Ascending aorta (tissue), 2 donors: ENCODE measurements around the gene INPP5A. TPM values are rescaled to one million over a fixed set of nuclear protein-coding genes. Genes with fewer than 3 reads are reported as not detected.

ENCODE experiments used
- DNase-seq, 2 donors: peaks; one replicate each; pipeline ENCODE4 v3.0.0-alpha.2; 2019; ENCODE audit warnings: low spot score in 2 of 2
- H3K27ac ChIP-seq, 2 donors: fragments of 200-600 bp; sonication (generic); one replicate each; pipeline ENCODE4 v1.5.1; 2016 to 2017; ENCODE audit warnings: mild to moderate bottlenecking in 1 of 2
- H3K27me3 ChIP-seq: fragments of 200-600 bp; sonication (generic); one replicate; pipeline ENCODE4 v1.5.1; 2017
- H3K36me3 ChIP-seq, 2 donors: fragments of 200-600 bp; sonication (generic); one replicate each; pipeline ENCODE4 v1.5.1; 2016
- H3K4me1 ChIP-seq, 2 donors: fragments of 200-600 bp; sonication (generic); one replicate each; pipeline ENCODE4 v1.5.1; 2016 to 2017; ENCODE audit warnings: mild to moderate bottlenecking in 1 of 2
- H3K4me3 ChIP-seq, 2 donors: fragments of 200-600 bp; sonication (generic); one replicate each; pipeline ENCODE4 v1.5.1; 2016 to 2017; ENCODE audit warnings: mild to moderate bottlenecking in 1 of 2
- H3K9me3 ChIP-seq, 2 donors: fragments of 200-600 bp; sonication (generic); one replicate each; pipeline ENCODE4 v1.5.1; 2016
- intact Hi-C: fragments of 100-400 bp; cut with DNase I; formaldehyde crosslinking; loops from one replicate; pipeline ENCODE4 v1.15.1; 2023
- total RNA-seq: library from RNA; depleted of rRNA; stranded (reverse); fragments of >200 nt; gene quantifications from one replicate; pipeline ENCODE4 v1.1.0, GENCODE V29; 2016
- TF ChIP-seq, protein P1 (sequence below), 3 experiments: fragments of 200-600 bp in 2 of 3; fragments of 450-650 bp in 1 of 3; sonication (generic) in 2 of 3; IDR thresholded peaks; one replicate each; pipeline ENCODE4 v1.5.1; 2016 to 2019; ENCODE audit warnings: antibody characterized with exemption in 3 of 3, mild to moderate bottlenecking in 1 of 3, moderate library complexity in 1 of 3

INPP5A gene
- total RNA-seq, 1 donor from 2014 or later, result 81.2 TPM

DNA sequence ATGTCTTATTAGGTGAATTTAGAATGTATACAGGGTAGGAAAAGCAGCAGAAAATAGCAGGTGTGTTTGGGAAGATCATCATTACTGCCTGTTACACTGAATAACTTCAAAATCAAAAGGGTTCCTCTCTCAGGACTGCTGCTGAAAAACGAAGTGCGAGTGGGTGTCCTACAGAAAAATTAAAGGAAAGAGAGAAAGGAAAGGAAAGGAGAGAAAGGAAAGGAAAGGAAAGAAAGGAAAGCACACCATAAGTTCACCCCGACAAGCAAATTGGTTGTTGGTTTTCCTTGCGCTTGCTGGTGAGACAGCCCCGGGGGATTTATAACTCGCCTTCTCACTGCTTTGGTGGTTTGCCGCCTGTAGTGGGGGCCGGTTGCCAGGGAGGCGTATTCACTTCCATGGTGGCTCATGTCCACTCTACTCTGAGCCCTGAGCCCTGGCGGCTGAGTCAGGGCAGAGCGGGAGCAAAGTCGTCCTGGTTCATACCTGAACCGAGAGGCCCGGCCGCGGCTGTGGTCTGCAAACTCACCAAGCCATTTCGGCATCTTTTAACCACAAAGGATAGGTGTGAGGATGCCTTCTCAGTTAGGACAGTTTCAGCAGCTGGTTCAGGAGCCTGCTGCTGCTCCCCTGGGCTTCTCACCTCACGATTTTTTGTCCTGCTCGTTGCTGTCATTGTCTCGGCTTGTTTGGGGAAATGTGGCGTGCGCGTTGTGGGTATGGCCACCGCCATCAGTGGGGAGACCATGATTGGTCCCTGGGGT, 26.1 kb downstream of the INPP5A start:
- Histone ChIP-seq H3K4me3 (no peak overlapping the region), H3K36me3 (no peaks in the 10 kb centered on the region), H3K27me3 (no peaks in the 10 kb centered on the region), H3K27ac (no peak overlapping the region), H3K4me1 (peaks cover 6 to 15% of the 10 kb centered on the region in 2 donors), H3K9me3 (no peaks in the 10 kb centered on the region)
- TF ChIP-seq, protein P1, sequence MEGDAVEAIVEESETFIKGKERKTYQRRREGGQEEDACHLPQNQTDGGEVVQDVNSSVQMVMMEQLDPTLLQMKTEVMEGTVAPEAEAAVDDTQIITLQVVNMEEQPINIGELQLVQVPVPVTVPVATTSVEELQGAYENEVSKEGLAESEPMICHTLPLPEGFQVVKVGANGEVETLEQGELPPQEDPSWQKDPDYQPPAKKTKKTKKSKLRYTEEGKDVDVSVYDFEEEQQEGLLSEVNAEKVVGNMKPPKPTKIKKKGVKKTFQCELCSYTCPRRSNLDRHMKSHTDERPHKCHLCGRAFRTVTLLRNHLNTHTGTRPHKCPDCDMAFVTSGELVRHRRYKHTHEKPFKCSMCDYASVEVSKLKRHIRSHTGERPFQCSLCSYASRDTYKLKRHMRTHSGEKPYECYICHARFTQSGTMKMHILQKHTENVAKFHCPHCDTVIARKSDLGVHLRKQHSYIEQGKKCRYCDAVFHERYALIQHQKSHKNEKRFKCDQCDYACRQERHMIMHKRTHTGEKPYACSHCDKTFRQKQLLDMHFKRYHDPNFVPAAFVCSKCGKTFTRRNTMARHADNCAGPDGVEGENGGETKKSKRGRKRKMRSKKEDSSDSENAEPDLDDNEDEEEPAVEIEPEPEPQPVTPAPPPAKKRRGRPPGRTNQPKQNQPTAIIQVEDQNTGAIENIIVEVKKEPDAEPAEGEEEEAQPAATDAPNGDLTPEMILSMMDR (IDR thresholded peaks at IDR 0.05), result peak in 1 of 3 experiments; percentile 18
- intact Hi-C loops, result no loop called here
- peak in 1 of 2 donors; percentile 84 for DNase-seq

DNA sequence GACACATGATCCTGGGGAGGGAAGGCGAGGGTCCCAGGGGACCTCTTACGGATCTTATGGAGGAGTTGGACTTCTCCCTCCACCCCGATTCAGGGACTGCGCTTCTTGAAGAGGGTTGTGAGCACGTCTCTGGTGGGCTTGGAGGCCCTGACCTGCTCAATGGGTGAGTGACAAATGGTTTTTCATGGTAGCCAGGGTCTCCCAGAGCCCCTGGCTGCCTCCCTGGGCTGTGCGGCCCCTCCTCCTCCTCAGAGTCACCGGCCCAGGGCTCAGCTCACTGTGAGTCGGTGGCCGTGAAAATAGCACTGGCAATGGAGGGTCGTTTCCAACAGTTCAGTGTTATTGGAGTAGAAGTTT, 26.6 kb downstream of the INPP5A start:
- no peaks in the 10 kb centered on the region for H3K27me3 ChIP-seq
- peaks cover 6 to 15% of the 10 kb centered on the region in 2 donors for H3K4me1 ChIP-seq
- H3K36me3 ChIP-seq, result no peaks in the 10 kb centered on the region
- DNase-seq, result no peak
- TF ChIP-seq, protein P1 (IDR thresholded peaks at IDR 0.05), result no peak
- intact Hi-C loops, result no loop called here
- no peak overlapping the region for H3K27ac ChIP-seq
- no peak overlapping the region for H3K4me3 ChIP-seq
- no peaks in the 10 kb centered on the region for H3K9me3 ChIP-seq

- intact Hi-C loops, result no loop called here
- no peak overlapping the region for H3K4me3 ChIP-seq
- H3K36me3 ChIP-seq, result no peaks in the 10 kb centered on the region
- no peak for DNase-seq
- H3K9me3 ChIP-seq, result no peaks in the 10 kb centered on the region
- no peaks in the 10 kb centered on the region for H3K27me3 ChIP-seq
- peaks cover 6 to 15% of the 10 kb centered on the region in 2 donors for H3K4me1 ChIP-seq
- H3K27ac ChIP-seq, result no peak overlapping the region
- TF ChIP-seq, protein P1 (IDR thresholded peaks at IDR 0.05), result no peak
These were observed 27.1 kb downstream of the INPP5A start for GRCh38 chr10:132564690-132565089.

DNA sequence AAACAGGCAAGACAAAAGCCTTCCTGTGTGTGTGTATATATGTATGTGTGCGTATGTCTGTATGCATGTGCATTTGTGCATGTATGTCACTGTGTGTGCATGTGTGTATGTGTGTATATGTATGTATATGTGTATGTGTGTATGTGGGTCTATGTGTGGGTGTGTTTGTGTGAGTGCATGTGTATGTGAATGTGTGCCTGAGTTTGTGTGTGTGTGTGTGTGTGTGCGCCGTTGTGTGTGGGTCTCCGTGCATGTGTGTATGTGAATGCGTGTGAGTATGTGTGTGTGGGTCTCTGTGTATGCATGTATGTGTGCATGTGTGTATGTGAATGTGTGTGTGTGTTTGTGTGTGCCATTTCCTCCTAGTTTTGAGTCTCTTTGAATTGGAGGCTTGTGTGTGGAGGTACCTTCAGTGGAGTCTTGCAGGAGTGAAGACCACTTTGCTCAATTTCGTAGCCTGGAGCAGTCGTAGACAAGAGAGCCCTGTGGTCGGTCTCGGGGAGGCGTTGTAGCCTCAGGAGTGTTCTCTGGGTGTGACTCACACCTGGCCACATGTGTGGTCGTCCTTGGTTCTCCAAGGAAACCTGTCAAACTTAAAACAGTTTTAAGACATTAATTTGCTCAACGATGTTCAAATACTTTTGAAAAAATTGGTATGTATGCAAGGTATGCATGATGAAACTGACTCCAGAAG, 28.1 kb downstream of the INPP5A start:
- H3K36me3 ChIP-seq, result no peaks in the 10 kb centered on the region
- TF ChIP-seq, protein P1 (IDR thresholded peaks at IDR 0.05), result no peak
- DNase-seq, result no peak
- H3K4me3 ChIP-seq, result no peak overlapping the region
- H3K27ac ChIP-seq, result no peak overlapping the region
- H3K4me1 ChIP-seq, result peaks cover 6 to 10% of the 10 kb centered on the region in 2 donors
- H3K9me3 ChIP-seq, result no peaks in the 10 kb centered on the region
- intact Hi-C loops, result no loop called here
- no peaks in the 10 kb centered on the region for H3K27me3 ChIP-seq

- intact Hi-C loops, result no loop called here
- Histone ChIP-seq H3K27me3 (no peaks in the 10 kb centered on the region), H3K4me3 (no peak overlapping the region), H3K36me3 (no peaks in the 10 kb centered on the region), H3K9me3 (no peaks in the 10 kb centered on the region), H3K4me1 (peaks cover 15 to 22% of the 10 kb centered on the region in 2 donors), H3K27ac (no peak overlapping the region)
- DNase-seq, result no peak
- TF ChIP-seq, protein P1 (IDR thresholded peaks at IDR 0.05), result no peak
These were observed 29.3 kb downstream of the INPP5A start for GRCh38 chr10:132566892-132567291.
